CD4-positive, alpha-beta T cell treated with Interleukin-4 for 4 hours (primary cell): ENCODE measurements around the gene BANF2.
"Not testable (repeated sequence)": the region's sequence is repeated elsewhere in the genome, so short reads cannot be mapped to it uniquely, and the experiment has no call there.

Source experiments
- DNase-seq: peaks from one replicate; pipeline ENCODE4 v3.0.0-alpha.2; 2020

BANF2 gene

GRCh38 chr20:17683218-17684076 is 16.3 kb upstream of the BANF2 start:
- DNase-seq = no peak

GRCh38 chr20:17684077-17684888 is 15.5 kb upstream of the BANF2 start:
- DNase-seq = no peak

- DNase-seq = no peak
These were observed 14.6 kb upstream of the BANF2 start for GRCh38 chr20:17685168-17685567.

GRCh38 chr20:17687800-17688199 is 12.0 kb upstream of the BANF2 start:
- DNase-seq = no peak

- no peak for DNase-seq
These were observed 10.8 kb upstream of the BANF2 start for GRCh38 chr20:17688965-17689364.

- DNase-seq = no peak
These were observed 9.6 kb upstream of the BANF2 start for GRCh38 chr20:17690144-17690543.

GRCh38 chr20:17691758-17692157 is 8.0 kb upstream of the BANF2 start:
- no peak for DNase-seq

- no peak for DNase-seq
These were observed 6.2 kb upstream of the BANF2 start for GRCh38 chr20:17693444-17694001.

GRCh38 chr20:17694767-17695166 is 5.0 kb upstream of the BANF2 start:
- DNase-seq = no peak

- no peak for DNase-seq
These were observed 3.5 kb upstream of the BANF2 start for GRCh38 chr20:17696287-17696686.

- DNase-seq = no peak
These were observed 2.6 kb upstream of the BANF2 start for GRCh38 chr20:17697171-17697570.

- DNase-seq = no peak
These were observed 1.4 kb upstream of the BANF2 start for GRCh38 chr20:17698384-17698783.

- no peak for DNase-seq
These were observed 871 bp downstream of the BANF2 start for GRCh38 chr20:17700637-17701036.

GRCh38 chr20:17701826-17702225 is 2.1 kb downstream of the BANF2 start:
- DNase-seq = no peak

GRCh38 chr20:17704589-17705317 is 5.0 kb downstream of the BANF2 start:
- DNase-seq = no peak

GRCh38 chr20:17705916-17706315 is 6.2 kb downstream of the BANF2 start:
- no peak for DNase-seq

GRCh38 chr20:17706632-17707031 is 6.9 kb downstream of the BANF2 start:
- DNase-seq = no peak

- DNase-seq = not testable (repeated sequence)
These were observed 8.2 kb downstream of the BANF2 start for GRCh38 chr20:17707951-17708350.

- DNase-seq = no peak
These were observed 9.1 kb downstream of the BANF2 start for GRCh38 chr20:17708675-17709360.

- DNase-seq = no peak
These were observed 9.9 kb downstream of the BANF2 start for GRCh38 chr20:17709361-17710293.
